B cell (primary cell): ENCODE data around the gene UBE2J1. TPM values are rescaled to one million over a fixed set of nuclear protein-coding genes. Genes with fewer than 3 reads are reported as not detected.

Experiments
- polyA plus RNA-seq: library from polyadenylated mRNA; depleted of rRNA; stranded (reverse); fragments of >200 nt; gene quantifications from 2 replicates; pipeline ENCODE4 v1.2.3, GENCODE V29; 2012
- total RNA-seq, 2 donors: library from RNA; stranded (reverse); fragments of 120-200 nt in 1 of 2; gene quantifications; 1 replicate in 1 of 2; 2 replicates in 1 of 2; pipeline versions ENCODE4 v1.2.3 to v1.2.4, GENCODE V29; 2013 to 2022

UBE2J1 gene
- total and polyA plus RNA-seq, 2 donors (not counting 1 experiment from before 2014, with no cell fraction given), result 31.1 to 55.6 TPM

Other genes with a start within 250 kb of the UBE2J1 start
- gene SRSF12, start 234.7 kb downstream of the UBE2J1 start, total RNA-seq, result not detected in 2 replicates
- not detected in 2 replicates for gene SRSF12, start 234.7 kb downstream of the UBE2J1 start, polyA plus RNA-seq
- gene PM20D2, start 206.7 kb downstream of the UBE2J1 start, total RNA-seq, result 15.3 and 16.4 TPM in 2 replicates
- 7.4 and 10.4 TPM in 2 replicates for gene PM20D2, start 206.7 kb downstream of the UBE2J1 start, polyA plus RNA-seq
- gene GABRR1, start 135.4 kb downstream of the UBE2J1 start, total RNA-seq, result not detected in 2 replicates
- gene GABRR1, start 135.4 kb downstream of the UBE2J1 start, polyA plus RNA-seq, result not detected in 2 replicates
- gene GABRR2, start 37.4 kb downstream of the UBE2J1 start, total RNA-seq, result 0.59 and 1.6 TPM in 2 replicates
- 4.7 and 7.8 TPM in 2 replicates for gene GABRR2, start 37.4 kb downstream of the UBE2J1 start, polyA plus RNA-seq
- 2.7 and 4.5 TPM in 2 replicates for gene RRAGD, start 59.6 kb upstream of the UBE2J1 start, total RNA-seq
- 0.27 and 0.58 TPM in 2 replicates for gene RRAGD, start 59.6 kb upstream of the UBE2J1 start, polyA plus RNA-seq
- 10.5 and 15.0 TPM in 2 replicates for gene ANKRD6, start 80.4 kb upstream of the UBE2J1 start, total RNA-seq
- gene ANKRD6, start 80.4 kb upstream of the UBE2J1 start, polyA plus RNA-seq, result 2.9 and 3.8 TPM in 2 replicates